Measurements from ENCODE around the gene ENKUR.

- TF ChIP-seq CTCF (conservative IDR thresholded peaks at IDR 0.05; ENCODE audit: low read depth, low read length) (no peak), EZH2 (IDR thresholded peaks at IDR 0.05; ENCODE audit: low read length, unreplicated experiment) (no peak), EZH2phosphoT487 (IDR thresholded peaks at IDR 0.05; ENCODE audit: borderline replicate concordance, low read length) (no peak)
These were observed 8.6 kb upstream of the ENKUR start for GRCh38 chr10:25024528-25024927.

Data from PC-3 (cell line).